A549 treated with RU486 at 1 μM for 4 hours (cell line): ENCODE data around the gene HOMER2. TPM values are rescaled to one million over a fixed set of nuclear protein-coding genes. Genes with fewer than 3 reads are reported as not detected.

Experiments
- total RNA-seq: library from RNA; stranded (reverse); fragments of 200-300 nt; extraction: Qiagen RNA extraction; gene quantifications from 5 replicates; pipeline ENCODE4 v1.2.3, GENCODE V29; 2022; ENCODE audit warnings: low read depth

The HOMER2 gene
- total RNA-seq, result 11.0 to 13.1 TPM (median 11.2 TPM) in 5 replicates

GRCh38 chr15:82952158-82953081, at the start of gene HOMER2:
Gene HOMER2 (minus strand): TSS chr15:82952720. CDS start chr15:82952535, 185 bp downstream.

GRCh38 chr15:82985688-82986441, 33.3 kb upstream of the HOMER2 start, which contains the start of gene RAMAC:
Gene RAMAC (plus strand): TSS chr15:82986210. CDS start chr15:82989019, 2,809 bp downstream.

GRCh38 chr15:82809308-82810060, 143.0 kb downstream of the HOMER2 start, which contains the start of gene WHAMM:
Gene WHAMM (plus strand): TSS chr15:82809628. CDS start chr15:82809727, 99 bp downstream.

GRCh38 chr15:82805994-82806406, 146.5 kb downstream of the HOMER2 start, which contains the start of gene FSD2:
Gene FSD2 (minus strand): TSS chr15:82806069. CDS start chr15:82787390, 18,679 bp downstream.

Other genes starting within 250 kb of the HOMER2 start
- 0.49 to 1.5 TPM (median 0.71 TPM) in 5 replicates for gene AP3B2, start 242.8 kb downstream of the HOMER2 start, total RNA-seq
- not detected in 5 replicates for gene FSD2, start 146.7 kb downstream of the HOMER2 start, total RNA-seq
- 6.4 to 6.8 TPM (median 6.7 TPM) in 5 replicates for gene WHAMM, start 143.1 kb downstream of the HOMER2 start, total RNA-seq
- gene RAMAC, start 33.5 kb upstream of the HOMER2 start, total RNA-seq, result 35.7 to 58.7 TPM (median 44.8 TPM) in 5 replicates
- 38.6 to 58.6 TPM (median 48.9 TPM) in 5 replicates for gene C15orf40, start 58.9 kb upstream of the HOMER2 start, total RNA-seq
- 39.0 to 62.3 TPM (median 56.4 TPM) in 5 replicates for gene BTBD1, start 114.5 kb upstream of the HOMER2 start, total RNA-seq
- gene TM6SF1, start 154.9 kb upstream of the HOMER2 start, total RNA-seq, result 0.19 to 0.31 TPM (median 0.28 TPM) in 3 of 5 replicates, not detected in the others